ENCODE data around the gene NECAB3.

DNA sequence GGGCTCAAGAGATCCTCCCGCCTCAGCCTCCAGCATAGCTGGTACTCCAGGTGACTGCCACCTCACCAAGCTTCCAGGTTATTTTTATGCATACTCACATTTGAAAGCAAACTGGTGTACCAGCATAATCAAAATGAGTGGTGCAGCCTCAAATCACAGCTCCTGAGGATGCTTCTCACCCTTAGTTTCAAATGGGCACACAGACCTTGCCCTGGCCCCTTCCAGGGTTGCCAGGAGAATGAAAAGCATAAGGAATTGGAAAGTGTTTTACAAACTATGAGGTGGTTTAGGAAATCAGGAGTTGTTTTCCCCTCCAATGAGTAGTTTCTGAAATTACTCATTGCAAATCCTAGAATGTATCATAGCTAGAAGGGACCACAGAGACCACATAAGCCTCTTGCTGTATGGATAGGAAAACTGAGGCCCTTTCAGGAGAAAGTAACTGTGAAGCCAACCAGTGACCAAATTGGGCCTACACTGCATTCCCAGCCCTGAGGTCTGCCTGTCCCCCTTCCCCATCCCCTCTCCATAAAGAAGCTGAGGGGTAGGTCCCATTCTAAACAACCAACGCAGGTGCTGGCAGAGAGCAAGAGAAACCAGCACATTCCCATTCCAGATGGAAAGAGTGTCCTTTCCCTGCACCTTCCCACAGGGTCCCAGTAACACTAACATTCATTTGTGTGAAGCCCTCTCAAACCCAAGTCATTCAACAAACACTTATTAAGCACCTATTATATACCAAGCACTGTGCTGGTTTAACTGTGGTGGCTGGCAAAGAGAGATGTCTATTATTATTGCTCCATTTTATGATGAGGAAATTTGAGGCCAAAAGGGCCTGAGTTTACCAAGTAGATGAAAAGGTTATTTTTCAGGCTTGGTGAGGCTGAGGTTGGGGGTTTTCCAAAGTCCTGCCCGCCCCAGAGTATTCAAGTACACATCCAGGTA is 14.0 kb upstream of the NECAB3 start:
- no peak for TF ChIP-seq POLR2A (IDR thresholded peaks at IDR 0.05)
- TF ChIP-seq, protein P1, sequence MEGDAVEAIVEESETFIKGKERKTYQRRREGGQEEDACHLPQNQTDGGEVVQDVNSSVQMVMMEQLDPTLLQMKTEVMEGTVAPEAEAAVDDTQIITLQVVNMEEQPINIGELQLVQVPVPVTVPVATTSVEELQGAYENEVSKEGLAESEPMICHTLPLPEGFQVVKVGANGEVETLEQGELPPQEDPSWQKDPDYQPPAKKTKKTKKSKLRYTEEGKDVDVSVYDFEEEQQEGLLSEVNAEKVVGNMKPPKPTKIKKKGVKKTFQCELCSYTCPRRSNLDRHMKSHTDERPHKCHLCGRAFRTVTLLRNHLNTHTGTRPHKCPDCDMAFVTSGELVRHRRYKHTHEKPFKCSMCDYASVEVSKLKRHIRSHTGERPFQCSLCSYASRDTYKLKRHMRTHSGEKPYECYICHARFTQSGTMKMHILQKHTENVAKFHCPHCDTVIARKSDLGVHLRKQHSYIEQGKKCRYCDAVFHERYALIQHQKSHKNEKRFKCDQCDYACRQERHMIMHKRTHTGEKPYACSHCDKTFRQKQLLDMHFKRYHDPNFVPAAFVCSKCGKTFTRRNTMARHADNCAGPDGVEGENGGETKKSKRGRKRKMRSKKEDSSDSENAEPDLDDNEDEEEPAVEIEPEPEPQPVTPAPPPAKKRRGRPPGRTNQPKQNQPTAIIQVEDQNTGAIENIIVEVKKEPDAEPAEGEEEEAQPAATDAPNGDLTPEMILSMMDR (IDR thresholded peaks at IDR 0.05) = no peak

All from vagina (tissue), 2 donors.